Measurements from ENCODE around the gene DIMT1.

DNA sequence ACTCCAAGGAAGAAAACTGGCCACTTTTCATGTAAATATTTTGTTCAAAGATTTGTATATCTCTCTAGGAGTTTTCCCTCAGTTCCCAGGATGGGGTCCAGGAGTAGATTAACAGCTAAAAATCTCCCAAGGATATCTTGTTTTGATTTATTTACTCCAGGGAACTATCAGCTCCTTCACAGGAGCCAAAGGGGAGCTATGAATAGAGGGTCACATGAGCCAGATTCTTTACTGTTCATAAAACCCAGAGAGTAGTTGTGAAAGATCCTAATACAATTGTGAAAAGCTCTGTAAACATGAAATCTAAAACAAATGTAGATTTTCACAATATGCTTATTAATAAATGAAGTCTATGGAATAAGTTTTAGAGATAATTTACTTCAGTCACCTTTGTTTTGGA is 16.9 kb downstream of the DIMT1 start:
- no peak for TF ChIP-seq YY1 (IDR thresholded peaks at IDR 0.05)
- TF ChIP-seq, protein P1, sequence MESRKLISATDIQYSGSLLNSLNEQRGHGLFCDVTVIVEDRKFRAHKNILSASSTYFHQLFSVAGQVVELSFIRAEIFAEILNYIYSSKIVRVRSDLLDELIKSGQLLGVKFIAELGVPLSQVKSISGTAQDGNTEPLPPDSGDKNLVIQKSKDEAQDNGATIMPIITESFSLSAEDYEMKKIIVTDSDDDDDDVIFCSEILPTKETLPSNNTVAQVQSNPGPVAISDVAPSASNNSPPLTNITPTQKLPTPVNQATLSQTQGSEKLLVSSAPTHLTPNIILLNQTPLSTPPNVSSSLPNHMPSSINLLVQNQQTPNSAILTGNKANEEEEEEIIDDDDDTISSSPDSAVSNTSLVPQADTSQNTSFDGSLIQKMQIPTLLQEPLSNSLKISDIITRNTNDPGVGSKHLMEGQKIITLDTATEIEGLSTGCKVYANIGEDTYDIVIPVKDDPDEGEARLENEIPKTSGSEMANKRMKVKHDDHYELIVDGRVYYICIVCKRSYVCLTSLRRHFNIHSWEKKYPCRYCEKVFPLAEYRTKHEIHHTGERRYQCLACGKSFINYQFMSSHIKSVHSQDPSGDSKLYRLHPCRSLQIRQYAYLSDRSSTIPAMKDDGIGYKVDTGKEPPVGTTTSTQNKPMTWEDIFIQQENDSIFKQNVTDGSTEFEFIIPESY (IDR thresholded peaks at IDR 0.05) = no peak
- no peak for TF ChIP-seq CTCF (IDR thresholded peaks at IDR 0.05; ENCODE audit: low read depth, low read length, missing input control)

Data from liver (tissue), 2 donors.